Measurements from ENCODE around the gene BRD3. TPM values are rescaled to one million over a fixed set of nuclear protein-coding genes. Genes with fewer than 3 reads are reported as not detected.

The BRD3 gene
- total and polyA plus RNA-seq, 2 of the 8 experiments (the other 6 are each of a cell fraction or from before 2014, with no cell fraction given), result 31.0 to 82.7 TPM

DNA sequence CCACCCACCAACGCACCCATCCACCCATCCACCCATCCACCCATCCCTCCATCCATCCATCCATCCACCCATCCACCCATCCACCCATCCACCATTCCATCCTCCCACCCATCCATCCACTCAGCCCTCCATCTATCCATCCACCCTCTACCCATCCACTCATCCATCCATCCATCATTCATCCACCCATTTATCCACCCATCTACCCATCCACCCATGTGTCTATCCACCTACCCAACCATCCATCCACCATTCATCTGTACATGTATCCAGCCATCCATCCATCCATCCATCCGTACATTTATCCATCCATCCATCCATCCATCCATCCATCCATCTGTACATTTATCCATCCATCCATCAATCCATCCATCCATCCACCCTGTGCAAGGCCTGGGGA is 64.6 kb downstream of the BRD3 start:
- Histone ChIP-seq H3K79me2 (ENCODE audit: control insufficient read depth in 1 of 2, insufficient read depth in 2 of 2, low read length in 2 of 2) (no peaks in the 10 kb centered on the region), H3K23ac (ENCODE audit: insufficient read length) (no peak overlapping the region)
- TF ChIP-seq, protein P1, sequence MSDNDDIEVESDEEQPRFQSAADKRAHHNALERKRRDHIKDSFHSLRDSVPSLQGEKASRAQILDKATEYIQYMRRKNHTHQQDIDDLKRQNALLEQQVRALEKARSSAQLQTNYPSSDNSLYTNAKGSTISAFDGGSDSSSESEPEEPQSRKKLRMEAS (IDR thresholded peaks at IDR 0.05), result no peak
- TF ChIP-seq, protein P2, sequence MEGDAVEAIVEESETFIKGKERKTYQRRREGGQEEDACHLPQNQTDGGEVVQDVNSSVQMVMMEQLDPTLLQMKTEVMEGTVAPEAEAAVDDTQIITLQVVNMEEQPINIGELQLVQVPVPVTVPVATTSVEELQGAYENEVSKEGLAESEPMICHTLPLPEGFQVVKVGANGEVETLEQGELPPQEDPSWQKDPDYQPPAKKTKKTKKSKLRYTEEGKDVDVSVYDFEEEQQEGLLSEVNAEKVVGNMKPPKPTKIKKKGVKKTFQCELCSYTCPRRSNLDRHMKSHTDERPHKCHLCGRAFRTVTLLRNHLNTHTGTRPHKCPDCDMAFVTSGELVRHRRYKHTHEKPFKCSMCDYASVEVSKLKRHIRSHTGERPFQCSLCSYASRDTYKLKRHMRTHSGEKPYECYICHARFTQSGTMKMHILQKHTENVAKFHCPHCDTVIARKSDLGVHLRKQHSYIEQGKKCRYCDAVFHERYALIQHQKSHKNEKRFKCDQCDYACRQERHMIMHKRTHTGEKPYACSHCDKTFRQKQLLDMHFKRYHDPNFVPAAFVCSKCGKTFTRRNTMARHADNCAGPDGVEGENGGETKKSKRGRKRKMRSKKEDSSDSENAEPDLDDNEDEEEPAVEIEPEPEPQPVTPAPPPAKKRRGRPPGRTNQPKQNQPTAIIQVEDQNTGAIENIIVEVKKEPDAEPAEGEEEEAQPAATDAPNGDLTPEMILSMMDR (IDR thresholded peaks at IDR 0.05; ENCODE audit: control extremely low read depth in 1 of 3, insufficient read depth in 1 of 3, low read depth in 1 of 3, low read length in 3 of 3), result no peak
- no peak for TF ChIP-seq CBX8 (IDR thresholded peaks at IDR 0.05; ENCODE audit: borderline replicate concordance, low read depth, low read length)
- no peak for TF ChIP-seq FOSL1 (IDR thresholded peaks at IDR 0.05; ENCODE audit: insufficient read depth, low read depth, low read length)
- TF ChIP-seq TBP (IDR thresholded peaks at IDR 0.05; ENCODE audit: low read depth, low read length), result no peak
- no peak for TF ChIP-seq RNF2 (IDR thresholded peaks at IDR 0.05; ENCODE audit: borderline replicate concordance, low read depth, low read length, missing control alignments, poor library complexity, severe bottlenecking)
- no peak for TF ChIP-seq TAF1 (IDR thresholded peaks at IDR 0.05; ENCODE audit: low read depth, low read length)
- TF ChIP-seq POU5F1 (IDR thresholded peaks at IDR 0.05; ENCODE audit: low read depth, low read length), result no peak
- no peak for TF ChIP-seq KDM1A (IDR thresholded peaks at IDR 0.05; ENCODE audit: borderline replicate concordance, low read length)
- TF ChIP-seq SP2 (IDR thresholded peaks at IDR 0.05; ENCODE audit: low read length), result no peak
- no peak for TF ChIP-seq NRF1 (IDR thresholded peaks at IDR 0.05; ENCODE audit: low read depth, low read length)

More for the DNA sequence above, 64.6 kb downstream of the BRD3 start:
- no peak overlapping the region for H2BK5ac ChIP-seq (ENCODE audit: low read depth, low read length)
- no peak overlapping the region for H4K91ac ChIP-seq (replicated peaks; ENCODE audit: insufficient read length, low read length)
- H3K56ac ChIP-seq (replicated peaks; ENCODE audit: insufficient read length, low read depth, low read length), result no peak overlapping the region
- H3K36me3 ChIP-seq (ENCODE audit: control insufficient read depth in 2 of 4, insufficient read depth in 4 of 4, low read length in 3 of 4), result no peaks in the 10 kb centered on the region
- 83% methylated on average over 1 of the region's 2 CpGs; no CpG with 5 or more reads in 1 of the 2 experiments for WGBS, 2 experiments (ENCODE audit: extremely low coverage in 1 of 2, insufficient coverage in 1 of 2, insufficient read length in 1 of 2, insufficient replicate concordance in 2 of 2, low coverage in 1 of 2, low lambda C conversion rate in 2 of 2, missing lambda C conversion rate in 1 of 2)
- no peak overlapping the region for H2AK5ac ChIP-seq (ENCODE audit: low read depth, low read length)
- CTCF ChIA-PET (ENCODE audit: partially characterized antibody), result interaction anchor here (1.6 kb wide), 1 partner anchor 10 kb away, joined by 6 read pairs; no protein-coding TSS in a partner anchor
- H2BK120ac ChIP-seq (replicated peaks; ENCODE audit: low read depth, low read length), result no peak overlapping the region
- peaks cover 0 to 3% of the 10 kb centered on the region in 2 experiments for H4K20me1 ChIP-seq (replicated peaks in 1 of 2; ENCODE audit: control insufficient read depth in 1 of 2, insufficient read depth in 2 of 2, low read length in 2 of 2)
- H3K23me2 ChIP-seq (ENCODE audit: low read depth, low read length), result peaks cover 10% of the 10 kb centered on the region; the same call in 1 of the 2 replicates
- no peak overlapping the region for H3K4me2 ChIP-seq (ENCODE audit: insufficient read depth in 1 of 2, low read depth in 2 of 2, low read length in 2 of 2)
- no peak overlapping the region for H2BK20ac ChIP-seq (ENCODE audit: low read length)
- H4K8ac ChIP-seq (ENCODE audit: extremely low read depth, insufficient read depth, low read length), result no peak overlapping the region
- no peak overlapping the region for H3K18ac ChIP-seq (ENCODE audit: extremely low read depth, low read length)
- H3K27me3 ChIP-seq (replicated peaks in 1 of 4; ENCODE audit: control insufficient read depth in 3 of 4, extremely low read depth in 1 of 4, insufficient read depth in 3 of 4, low read length in 3 of 4), result no peaks in the 10 kb centered on the region
- H2BK12ac ChIP-seq (ENCODE audit: low read depth, low read length), result no peak overlapping the region
- no peaks in the 10 kb centered on the region for H3K79me1 ChIP-seq (ENCODE audit: low read depth, low read length)
- no peak overlapping the region for H3K14ac ChIP-seq (ENCODE audit: insufficient read length)
- H3K27ac ChIP-seq (ENCODE audit: low read depth, low read length), result no peak overlapping the region
- POLR2A ChIA-PET (ENCODE audit: partially characterized antibody), result no interaction called here
- H2BK15ac ChIP-seq (ENCODE audit: low read length), result no peak overlapping the region
- no peaks in the 10 kb centered on the region for H3K4me1 ChIP-seq (replicated peaks in 1 of 4; ENCODE audit: control insufficient read depth in 3 of 4, insufficient read depth in 4 of 4, low read length in 3 of 4)
- FAIRE-seq (no peak), DNase-seq (ENCODE audit: low read depth in 1 of 2, low spot score in 2 of 2) (no peak)
- H3K9me3 ChIP-seq (ENCODE audit: insufficient read depth in 2 of 2, low read depth in 1 of 2, low read length in 1 of 2), result no peaks in the 10 kb centered on the region
- H3K4me3 ChIP-seq (ENCODE audit: extremely low read depth in 1 of 4, insufficient read depth in 2 of 4, low read depth in 3 of 4, low read length in 4 of 4), result no peak overlapping the region
- no peak overlapping the region for H3K9ac ChIP-seq (replicated peaks in 1 of 4; ENCODE audit: extremely low read depth in 1 of 4, low read depth in 3 of 4, low read length in 3 of 4)
- no peak overlapping the region for H2AFZ ChIP-seq (ENCODE audit: low read length)
- H4K5ac ChIP-seq (ENCODE audit: insufficient read length, low read depth, low read length), result no peak overlapping the region
- H3K4ac ChIP-seq (replicated peaks; ENCODE audit: insufficient read length, low read depth, low read length), result no peak overlapping the region
